Gastroesophageal sphincter (tissue), 3 donors: ENCODE data around the gene DCX.

Experiments used
- CTCF ChIP-seq, 4 experiments: fragments of 200-600 bp in 2 of 4; fragments of 450-650 bp in 2 of 4; sonication (generic) in 1 of 4; IDR thresholded peaks; one replicate each; pipeline ENCODE4 v1.5.1; 2017 to 2019; ENCODE audit warnings: antibody characterized with exemption in 4 of 4, mild to moderate bottlenecking in 2 of 4, moderate library complexity in 2 of 4
- POLR2A ChIP-seq, 2 donors: fragments of 450-650 bp; IDR thresholded peaks; one replicate each; pipeline ENCODE4 v1.6.1; 2017; ENCODE audit warnings: antibody characterized with exemption in 2 of 2, mild to moderate bottlenecking in 2 of 2, moderate library complexity in 1 of 2

- TF ChIP-seq POLR2A (IDR thresholded peaks at IDR 0.05) (no peak), CTCF (IDR thresholded peaks at IDR 0.05) (no peak)
Observed at GRCh38 chrX:111259559-111259958, 152.4 kb downstream of the DCX start.
